ENCODE data around the gene PARM1. TPM values are rescaled to one million over a fixed set of nuclear protein-coding genes. Genes with fewer than 3 reads are reported as not detected.

PARM1 gene
- total and polyA plus RNA-seq, 2 of the 4 experiments (the other 2 are of a cell fraction) = 0.07 to 0.18 TPM

- Histone ChIP-seq H2BK5ac (ENCODE audit: low read depth, low read length, poor library complexity, severe bottlenecking) (no peak overlapping the region), H2BK120ac (ENCODE audit: low read depth, low read length) (no peak overlapping the region), H3K23ac (ENCODE audit: low read depth, low read length) (no peak overlapping the region), H3K14ac (replicated peaks; ENCODE audit: low read depth, low read length) (no peak overlapping the region), H3K27me3 (ENCODE audit: control insufficient read depth, insufficient read depth, low read length) (no peaks in the 10 kb centered on the region), H3K4ac (ENCODE audit: low read depth, low read length) (no peak overlapping the region), H4K91ac (ENCODE audit: insufficient read depth, low read depth, low read length) (no peak overlapping the region), H3K9ac (ENCODE audit: low read depth, low read length) (no peak overlapping the region), H2AFZ (replicated peaks; ENCODE audit: low read length, poor library complexity) (no peak overlapping the region), H3K4me2 (ENCODE audit: low read depth, low read length) (no peak overlapping the region), H2AK9ac (replicated peaks; ENCODE audit: low read depth, low read length, poor library complexity) (no peak overlapping the region), H2BK20ac (ENCODE audit: low read depth, low read length) (no peak overlapping the region), H2AK5ac (ENCODE audit: low read depth, low read length) (no peak overlapping the region), H3K27ac (ENCODE audit: insufficient read depth, low read length) (no peak overlapping the region), H4K8ac (ENCODE audit: low read depth in 2 of 2, low read length in 2 of 2) (no peak overlapping the region), H3K18ac (ENCODE audit: low read depth, low read length) (no peak overlapping the region), H3K9me3 (ENCODE audit: control insufficient read depth, insufficient read depth, low read length) (no peaks in the 10 kb centered on the region; the same call in 1 of the 2 replicates), H3K79me1 (ENCODE audit: low read depth in 1 of 2, low read length in 2 of 2) (no peaks in the 10 kb centered on the region), H4K5ac (ENCODE audit: low read depth, low read length) (no peak overlapping the region), H3K4me3 (ENCODE audit: insufficient read depth, low read depth, low read length) (no peak overlapping the region), H3K9me1 (ENCODE audit: insufficient read depth, low read length) (no peaks in the 10 kb centered on the region), H3K56ac (ENCODE audit: extremely low read depth, insufficient read depth, low read length) (no peak overlapping the region), H4K20me1 (ENCODE audit: insufficient read depth, low read length) (no peaks in the 10 kb centered on the region), H3K4me1 (ENCODE audit: control insufficient read depth, insufficient read depth, low read length) (no peaks in the 10 kb centered on the region), H2BK15ac (ENCODE audit: low read depth, low read length) (no peak overlapping the region), H3K36me3 (ENCODE audit: control insufficient read depth, insufficient read depth, low read length) (no peaks in the 10 kb centered on the region)
- no peak for TF ChIP-seq CHD1 (IDR thresholded peaks at IDR 0.05; ENCODE audit: low read depth, low read length)
- TF ChIP-seq CTCF (conservative IDR thresholded peaks at IDR 0.05; ENCODE audit: low read depth, low read length) = no peak
- TF ChIP-seq CEBPB (IDR thresholded peaks at IDR 0.05; ENCODE audit: low read depth, low read length) = no peak
- TF ChIP-seq ELK1 (IDR thresholded peaks at IDR 0.05; ENCODE audit: borderline replicate concordance, low read depth, low read length) = no peak
- TF ChIP-seq MAFK (IDR thresholded peaks at IDR 0.05; ENCODE audit: low read depth, low read length) = no peak
- no peak for TF ChIP-seq BHLHE40 (IDR thresholded peaks at IDR 0.05; ENCODE audit: low read depth, low read length)
- no peak for TF ChIP-seq RAD21 (IDR thresholded peaks at IDR 0.05; ENCODE audit: low read length)
- no peak for TF ChIP-seq POLR2A (IDR thresholded peaks at IDR 0.05; ENCODE audit: low read depth, low read length)
- TF ChIP-seq RFX5 (IDR thresholded peaks at IDR 0.05; ENCODE audit: low read depth, low read length) = no peak
- no peak for TF ChIP-seq MAZ (IDR thresholded peaks at IDR 0.05; ENCODE audit: borderline replicate concordance, low read depth, low read length)
- no peak for TF ChIP-seq FOS (IDR thresholded peaks at IDR 0.05; ENCODE audit: low read depth, low read length)
- no peak for TF ChIP-seq MXI1 (IDR thresholded peaks at IDR 0.05; ENCODE audit: borderline replicate concordance, low read depth, low read length)
- TF ChIP-seq SMC3 (IDR thresholded peaks at IDR 0.05; ENCODE audit: low read depth, low read length) = no peak
- no peak for TF ChIP-seq RCOR1 (IDR thresholded peaks at IDR 0.05; ENCODE audit: insufficient replicate concordance, low read length)
- ATAC-seq (ENCODE audit: low read depth) (no peak), DNase-seq (no peak)
- in situ Hi-C loops (cut with MboI; ENCODE audit: low sequenced_read_pairs) (no loop called here), dilution Hi-C loops (cut with HindIII; ENCODE audit: low sequenced_read_pairs, unreplicated experiment) (no loop called here), intact Hi-C loops (cut with micrococcal nuclease) (no loop called here)
- ChIA-PET CTCF (no interaction called here), POLR2A (ENCODE audit: unreplicated experiment) (no interaction called here)
- 86% methylated on average over 10 of the region's 15 CpGs; no CpG with 5 or more reads in 1 of the 2 experiments for WGBS, 2 experiments (ENCODE audit: extremely low coverage in 2 of 2, insufficient read length in 1 of 2)
- no TSS peak for BruUV-seq (replicated peaks)
Measured at GRCh38 chr4:75057369-75057768, 124.5 kb downstream of the PARM1 start.
